Kidney epithelial cell (primary cell): Measurements from ENCODE around the gene PSMB11. TPM values are rescaled to one million over a fixed set of nuclear protein-coding genes. Genes with fewer than 3 reads are reported as not detected.

ENCODE experiments used
- DNase-seq: peaks from one replicate; pipeline ENCODE4 v3.0.0-alpha.2; 2010; ENCODE audit warnings: low read depth
- H3K27me3 ChIP-seq: 2 replicates; pipeline ENCODE4 v1.6.0; 2011; ENCODE audit warnings: low read length; ENCODE audit not compliant: control insufficient read depth, insufficient read depth
- H3K36me3 ChIP-seq: 2 replicates; pipeline ENCODE4 v1.5.1; 2011; ENCODE audit warnings: low read length; ENCODE audit not compliant: control insufficient read depth, insufficient read depth
- H3K4me3 ChIP-seq: 2 replicates; pipeline ENCODE4 v1.5.1; 2011; ENCODE audit warnings: low read depth, mild to moderate bottlenecking, control low read depth, low read length
- total RNA-seq: library from RNA; depleted of rRNA; stranded (reverse); fragments of >200 nt; gene quantifications from 2 replicates; pipeline ENCODE4 v1.2.3, GENCODE V29; 2015
- TF ChIP-seq, protein P1 (sequence below): IDR thresholded peaks from 2 replicates; pipeline ENCODE4 v1.5.1; 2011; ENCODE audit warnings: mild to moderate bottlenecking, moderate library complexity, low read length, control low read depth, inconsistent platforms; ENCODE audit not compliant: insufficient read depth, poor library complexity, severe bottlenecking

The PSMB11 gene
- total RNA-seq, 1 donor from 2014 or later, result not detected

DNA sequence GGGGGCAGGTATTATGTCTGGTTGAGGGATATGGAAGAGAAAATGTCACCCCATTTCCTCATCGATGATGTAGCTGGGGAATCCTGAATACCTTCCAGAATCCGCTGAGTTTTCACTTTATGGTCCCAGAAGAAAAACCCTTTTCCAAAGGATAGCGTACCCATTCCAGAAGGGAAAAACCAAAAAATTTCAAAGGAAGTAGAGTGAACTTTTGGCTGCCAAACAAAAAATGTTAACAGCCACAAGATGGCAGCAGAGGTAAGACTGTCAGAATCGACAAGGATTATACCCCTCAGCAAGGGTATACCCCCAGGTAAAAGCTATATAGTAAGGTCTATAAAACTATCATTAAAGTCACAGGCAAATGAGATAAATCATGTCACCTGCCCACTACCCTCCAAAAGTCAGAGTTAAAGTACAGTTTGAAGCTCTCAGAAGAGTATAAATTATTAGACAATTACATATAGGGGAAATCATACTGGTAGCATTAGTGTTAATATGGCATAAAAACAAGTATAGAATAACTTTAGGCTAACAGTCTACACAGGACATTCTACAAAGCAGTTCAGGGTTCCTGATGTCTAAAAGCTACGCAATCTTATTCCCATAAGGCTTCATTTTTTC is 34.9 kb downstream of the PSMB11 start:
- Histone ChIP-seq H3K4me3 (no peak overlapping the region), H3K36me3 (peaks cover 9% of the 10 kb centered on the region), H3K27me3 (no peaks in the 10 kb centered on the region)
- TF ChIP-seq, protein P1, sequence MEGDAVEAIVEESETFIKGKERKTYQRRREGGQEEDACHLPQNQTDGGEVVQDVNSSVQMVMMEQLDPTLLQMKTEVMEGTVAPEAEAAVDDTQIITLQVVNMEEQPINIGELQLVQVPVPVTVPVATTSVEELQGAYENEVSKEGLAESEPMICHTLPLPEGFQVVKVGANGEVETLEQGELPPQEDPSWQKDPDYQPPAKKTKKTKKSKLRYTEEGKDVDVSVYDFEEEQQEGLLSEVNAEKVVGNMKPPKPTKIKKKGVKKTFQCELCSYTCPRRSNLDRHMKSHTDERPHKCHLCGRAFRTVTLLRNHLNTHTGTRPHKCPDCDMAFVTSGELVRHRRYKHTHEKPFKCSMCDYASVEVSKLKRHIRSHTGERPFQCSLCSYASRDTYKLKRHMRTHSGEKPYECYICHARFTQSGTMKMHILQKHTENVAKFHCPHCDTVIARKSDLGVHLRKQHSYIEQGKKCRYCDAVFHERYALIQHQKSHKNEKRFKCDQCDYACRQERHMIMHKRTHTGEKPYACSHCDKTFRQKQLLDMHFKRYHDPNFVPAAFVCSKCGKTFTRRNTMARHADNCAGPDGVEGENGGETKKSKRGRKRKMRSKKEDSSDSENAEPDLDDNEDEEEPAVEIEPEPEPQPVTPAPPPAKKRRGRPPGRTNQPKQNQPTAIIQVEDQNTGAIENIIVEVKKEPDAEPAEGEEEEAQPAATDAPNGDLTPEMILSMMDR, result peak; percentile 55
- no peak for DNase-seq

GRCh38 chr14:23077962-23078361 is 36.0 kb downstream of the PSMB11 start:
- TF ChIP-seq, protein P1, result no peak
- DNase-seq, result no peak
- Histone ChIP-seq H3K36me3 (peaks cover 9% of the 10 kb centered on the region), H3K27me3 (no peaks in the 10 kb centered on the region), H3K4me3 (no peak overlapping the region)

- peak; percentile 88 for DNase-seq
- TF ChIP-seq, protein P1, result no peak
- Histone ChIP-seq H3K27me3 (no peaks in the 10 kb centered on the region), H3K4me3 (no peak overlapping the region), H3K36me3 (peaks cover 9% of the 10 kb centered on the region)
Measured at GRCh38 chr14:23078692-23079116, 36.7 kb downstream of the PSMB11 start.

DNA sequence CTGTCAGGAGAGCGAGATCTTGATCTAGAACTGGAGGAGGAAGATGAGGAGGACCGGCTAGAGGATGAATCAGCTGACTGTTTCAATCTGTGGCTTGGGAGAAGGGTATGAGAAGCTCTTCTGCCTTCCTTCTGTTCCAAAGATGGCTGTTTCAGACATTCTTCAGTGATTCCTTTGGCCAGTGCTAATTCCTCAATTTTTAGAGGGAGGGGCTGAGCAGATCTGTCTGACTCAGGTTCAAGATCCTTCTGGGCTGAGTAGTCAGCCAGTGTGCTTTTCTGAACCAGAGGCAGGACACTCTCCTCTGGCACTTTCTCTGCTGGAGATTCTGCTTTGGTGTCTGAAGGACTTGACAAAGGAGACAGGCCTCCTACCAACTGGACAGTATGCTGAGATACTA is 37.7 kb downstream of the PSMB11 start:
- no peak overlapping the region for H3K4me3 ChIP-seq
- H3K27me3 ChIP-seq, result no peaks in the 10 kb centered on the region
- H3K36me3 ChIP-seq, result peaks cover 9% of the 10 kb centered on the region
- DNase-seq, result no peak
- TF ChIP-seq, protein P1, result no peak

DNA sequence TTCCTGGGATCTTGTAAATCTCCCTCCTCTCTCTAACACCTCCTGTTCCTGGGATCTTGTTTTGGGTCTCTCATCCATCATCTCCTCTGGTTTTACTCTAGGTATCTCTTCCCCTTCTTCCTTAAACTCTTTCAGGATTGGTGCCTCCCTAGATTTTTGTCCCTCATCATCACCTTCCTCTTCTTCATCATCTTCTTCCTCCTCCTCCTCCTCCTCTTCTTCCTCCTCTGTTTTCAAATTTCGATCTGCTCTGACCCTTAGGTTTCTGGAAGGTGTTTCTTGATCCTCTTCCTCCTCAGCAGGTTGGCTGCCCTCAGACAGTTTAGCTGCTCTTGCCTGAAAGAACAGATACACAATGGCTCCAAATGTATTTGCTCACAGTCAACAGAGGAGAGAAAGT is 38.5 kb downstream of the PSMB11 start:
- no peak for DNase-seq
- TF ChIP-seq, protein P1, result no peak
- H3K4me3 ChIP-seq, result no peak overlapping the region
- peaks cover 8% of the 10 kb centered on the region for H3K36me3 ChIP-seq
- H3K27me3 ChIP-seq, result no peaks in the 10 kb centered on the region

DNA sequence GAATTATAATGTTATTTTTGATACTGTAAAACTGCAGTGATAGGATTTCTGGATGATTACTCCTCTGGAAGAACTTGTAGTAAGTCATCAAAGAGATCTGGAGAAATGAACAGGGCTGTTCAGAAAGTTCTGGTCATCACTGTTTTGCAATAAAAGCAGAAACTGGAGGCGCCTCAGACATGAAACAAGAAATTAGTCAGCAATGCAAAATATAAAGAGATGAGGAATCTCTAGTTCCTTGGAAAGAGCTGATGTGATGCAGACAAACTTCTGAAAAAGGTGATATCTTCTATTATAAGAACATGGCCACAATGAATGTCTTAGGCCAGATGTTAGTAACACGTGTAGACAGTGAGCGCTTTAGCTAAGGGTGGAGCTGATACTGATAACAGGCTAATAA is 43.4 kb downstream of the PSMB11 start:
- TF ChIP-seq, protein P1, result no peak
- no peak overlapping the region for H3K4me3 ChIP-seq
- peaks cover 1% of the 10 kb centered on the region for H3K36me3 ChIP-seq
- no peak for DNase-seq
- no peaks in the 10 kb centered on the region for H3K27me3 ChIP-seq
